CD4-positive, CD25-positive, alpha-beta regulatory T cell (primary cell): ENCODE data around the gene MYO9B. TPM values are rescaled to one million over a fixed set of nuclear protein-coding genes. Genes with fewer than 3 reads are reported as not detected.

Experiments
- ATAC-seq, 2 donors: fragments of 150-1000 bp; cut with Tn5 transposase; one replicate each; pipeline ENCODE4 v1.10.0; 2021; ENCODE audit warnings: low read depth in 2 of 2, moderate number of reproducible peaks in 2 of 2, moderate library complexity in 1 of 2
- DNase-seq, 3 donors: peaks; one replicate each; pipeline versions ENCODE4 v3.0.0 to v3.0.0-alpha.2; 2012 to 2022; ENCODE audit warnings: mixed read lengths in 1 of 3
- H3K27ac ChIP-seq: one replicate; pipeline ENCODE4 v1.7.0; 2013; ENCODE audit warnings: mild to moderate bottlenecking, low read length; ENCODE audit not compliant: insufficient read depth, poor library complexity, severe bottlenecking
- H3K27me3 ChIP-seq: one replicate; pipeline ENCODE4 v1.7.0; 2013; ENCODE audit warnings: low read length; ENCODE audit not compliant: control insufficient read depth, insufficient read depth
- H3K36me3 ChIP-seq: one replicate; pipeline ENCODE4 v1.7.0; 2013; ENCODE audit warnings: mild to moderate bottlenecking, low read length, moderate library complexity; ENCODE audit not compliant: control insufficient read depth, insufficient read depth
- H3K4me1 ChIP-seq: 2 replicates; pipeline ENCODE4 v1.7.0; 2013; ENCODE audit warnings: mild to moderate bottlenecking, low read length; ENCODE audit not compliant: insufficient read depth, control insufficient read depth, poor library complexity, severe bottlenecking
- H3K4me3 ChIP-seq: one replicate; pipeline ENCODE4 v1.7.0; 2013; ENCODE audit warnings: low read depth, mild to moderate bottlenecking, low read length, moderate library complexity
- H3K9me3 ChIP-seq, 2 experiments: 1 replicate in 1 of 2; 2 replicates in 1 of 2; pipeline ENCODE4 v1.7.0; 2013; ENCODE audit warnings: low read length in 2 of 2, mild to moderate bottlenecking in 1 of 2, moderate library complexity in 1 of 2; ENCODE audit not compliant: control insufficient read depth in 2 of 2
- H3K27ac Mint-ChIP-seq, 3 donors: one replicate each; pipeline ENCODE4 v1.8.0; 2020 to 2022; ENCODE audit warnings: mild to moderate bottlenecking in 3 of 3, mixed read lengths in 3 of 3, moderate library complexity in 2 of 3
- H3K27me3 Mint-ChIP-seq: one replicate; pipeline ENCODE4 v1.8.0; 2022; ENCODE audit warnings: mild to moderate bottlenecking, mixed read lengths
- H3K36me3 Mint-ChIP-seq: one replicate; pipeline ENCODE4 v1.8.0; 2020; ENCODE audit warnings: mixed read lengths
- H3K4me1 Mint-ChIP-seq, 4 donors: one replicate each; pipeline ENCODE4 v1.8.0; 2020 to 2022; ENCODE audit warnings: mixed read lengths in 4 of 4, mild to moderate bottlenecking in 1 of 4
- H3K4me3 Mint-ChIP-seq, 4 donors: one replicate each; pipeline ENCODE4 v1.8.0; 2020 to 2022; ENCODE audit warnings: mild to moderate bottlenecking in 4 of 4, mixed read lengths in 4 of 4, moderate library complexity in 3 of 4
- H3K9me3 Mint-ChIP-seq, 7 donors: one replicate each; pipeline ENCODE4 v1.8.0; 2020 to 2022; ENCODE audit warnings: mixed read lengths in 7 of 7, mild to moderate bottlenecking in 3 of 7, moderate library complexity in 2 of 7
- polyA plus RNA-seq, 4 donors: library from polyadenylated mRNA; unstranded; fragments of 300-500 nt; fragmentation: Illumina TruSeq; gene quantifications; one replicate each; pipeline ENCODE4 v1.2.3, GENCODE V29; 2021
- total RNA-seq: library from RNA; stranded (reverse); gene quantifications from one replicate; pipeline ENCODE4 v1.2.3, GENCODE V29; 2022

MYO9B gene
- total and polyA plus RNA-seq, 5 donors from 2014 or later = 3.4 to 252 (median 6.1) TPM

- H3K27me3 ChIP-seq = no peaks in the 10 kb centered on the region
- H3K9me3 ChIP-seq = no peaks in the 10 kb centered on the region
- Mint-ChIP-seq H3K4me1 (peaks cover 11 to 80% (median 52%) of the 10 kb centered on the region in 4 donors), H3K9me3 (peaks cover 0 to 1% (median 0%) of the 10 kb centered on the region in 7 donors), H3K27me3 (no peaks in the 10 kb centered on the region), H3K4me3 (peak overlapping the region; percentile 90 to 100 (median 98)), H3K36me3 (peaks cover 7% of the 10 kb centered on the region), H3K27ac (peak overlapping the region; percentile 56 to 75 (median 56))
- DNase-seq (no peak), ATAC-seq (no peak)
- H3K4me3 ChIP-seq = peak overlapping the region; percentile 76
- no peak overlapping the region for H3K27ac ChIP-seq
- H3K36me3 ChIP-seq = no peaks in the 10 kb centered on the region
- H3K4me1 ChIP-seq = peaks cover 56% of the 10 kb centered on the region
Measured at GRCh38 chr19:17077447-17078028, 2.0 kb downstream of the MYO9B start.

DNA sequence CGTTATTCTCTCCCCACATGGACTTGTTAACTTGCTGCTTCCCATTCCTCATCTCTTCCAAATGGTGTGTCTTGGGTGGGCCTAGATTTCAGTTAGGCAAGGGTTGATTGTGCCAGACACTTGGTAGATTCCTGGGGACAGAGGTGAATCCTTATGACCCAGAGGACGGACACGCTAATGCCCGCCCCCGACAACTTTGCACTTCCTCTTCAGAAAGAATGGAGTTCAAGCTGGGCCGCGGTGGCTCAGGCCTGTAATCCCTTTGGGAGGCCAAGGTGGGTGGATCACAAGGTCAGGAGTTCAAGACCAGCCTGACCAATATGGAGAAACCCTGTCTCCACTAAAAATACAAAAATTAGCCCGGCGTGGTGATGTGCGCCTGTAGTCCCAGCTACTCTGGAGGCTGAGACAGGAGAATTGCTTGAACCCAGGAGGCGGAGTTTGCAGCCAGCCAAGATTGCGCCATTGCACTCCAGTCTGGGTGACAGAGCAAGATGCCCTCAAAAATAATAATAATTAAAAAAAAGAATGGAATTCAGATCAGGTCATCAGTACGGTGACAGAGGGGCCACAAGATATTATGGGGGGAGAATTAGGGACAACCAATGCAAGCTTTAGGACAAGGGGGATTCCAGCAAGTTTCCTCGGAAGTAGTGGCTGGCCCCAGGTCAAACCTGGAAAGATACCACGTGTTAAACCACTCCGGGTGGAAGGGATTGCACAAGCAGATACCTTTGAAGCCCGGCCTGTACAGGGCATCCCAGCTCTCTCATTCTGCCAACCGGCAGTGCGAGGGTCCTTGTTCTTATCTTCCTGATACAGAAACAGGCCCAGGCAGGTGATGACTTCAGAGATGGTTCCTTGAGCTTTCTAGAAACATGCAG is 2.7 kb downstream of the MYO9B start:
- no peaks in the 10 kb centered on the region for H3K27me3 Mint-ChIP-seq
- H3K9me3 Mint-ChIP-seq = peaks cover 0 to 1% (median 0%) of the 10 kb centered on the region in 7 donors
- peak overlapping the region in 2 of 3 donors; percentile 75 to 76 for H3K27ac Mint-ChIP-seq
- Histone ChIP-seq H3K27me3 (no peaks in the 10 kb centered on the region), H3K36me3 (no peaks in the 10 kb centered on the region), H3K27ac (no peak overlapping the region), H3K4me1 (peaks cover 59% of the 10 kb centered on the region), H3K4me3 (peak overlapping the region; percentile 76), H3K9me3 (no peaks in the 10 kb centered on the region)
- no peak for DNase-seq
- peak overlapping the region; percentile 90 to 100 (median 98) for H3K4me3 Mint-ChIP-seq
- peaks cover 11 to 81% (median 56%) of the 10 kb centered on the region in 4 donors for H3K4me1 Mint-ChIP-seq
- no peaks in the 10 kb centered on the region for H3K36me3 Mint-ChIP-seq
- ATAC-seq = no peak

- peak overlapping the region; percentile 76 to 97 (median 82) for H3K27ac Mint-ChIP-seq
- DNase-seq = no peak
- Histone ChIP-seq H3K4me3 (peak overlapping the region; percentile 26), H3K9me3 (no peaks in the 10 kb centered on the region), H3K27me3 (no peaks in the 10 kb centered on the region), H3K4me1 (peaks cover 53% of the 10 kb centered on the region), H3K36me3 (peaks cover 2% of the 10 kb centered on the region), H3K27ac (peak overlapping the region; percentile 60)
- peak overlapping the region; percentile 78 to 84 (median 82) for H3K4me3 Mint-ChIP-seq
- no peaks in the 10 kb centered on the region for H3K27me3 Mint-ChIP-seq
- H3K36me3 Mint-ChIP-seq = no peaks in the 10 kb centered on the region
- H3K4me1 Mint-ChIP-seq = peaks cover 11 to 77% (median 52%) of the 10 kb centered on the region in 4 donors
- peaks cover 0 to 1% (median 0%) of the 10 kb centered on the region in 7 donors for H3K9me3 Mint-ChIP-seq
- ATAC-seq = no peak
Measured at GRCh38 chr19:17078920-17079709, 3.5 kb downstream of the MYO9B start.

GRCh38 chr19:17079710-17080439 is 4.3 kb downstream of the MYO9B start:
- no peaks in the 10 kb centered on the region for H3K9me3 ChIP-seq
- H3K36me3 Mint-ChIP-seq = no peaks in the 10 kb centered on the region
- H3K4me3 ChIP-seq = peak overlapping the region; percentile 60
- peaks cover 46% of the 10 kb centered on the region for H3K4me1 ChIP-seq
- peak; percentile 53 to 84 (median 71) for DNase-seq
- H3K9me3 Mint-ChIP-seq = peaks cover 0 to 1% (median 0%) of the 10 kb centered on the region in 7 donors
- H3K36me3 ChIP-seq = peaks cover 2% of the 10 kb centered on the region
- H3K4me1 Mint-ChIP-seq = peaks cover 11 to 71% (median 49%) of the 10 kb centered on the region in 4 donors
- H3K27ac Mint-ChIP-seq = peak overlapping the region; percentile 76 to 97 (median 82)
- H3K27me3 ChIP-seq = no peaks in the 10 kb centered on the region
- H3K4me3 Mint-ChIP-seq = peak overlapping the region; percentile 78 to 84 (median 82)
- no peaks in the 10 kb centered on the region for H3K27me3 Mint-ChIP-seq
- H3K27ac ChIP-seq = peak overlapping the region; percentile 60
- peak; percentile 66 to 69 for ATAC-seq

GRCh38 chr19:17080440-17080801 is 4.8 kb downstream of the MYO9B start:
- ATAC-seq (no peak), DNase-seq (no peak)
- Histone ChIP-seq H3K4me1 (peaks cover 46% of the 10 kb centered on the region), H3K4me3 (peak overlapping the region; percentile 60), H3K36me3 (peaks cover 5% of the 10 kb centered on the region), H3K27ac (peak overlapping the region; percentile 60), H3K9me3 (no peaks in the 10 kb centered on the region), H3K27me3 (no peaks in the 10 kb centered on the region)
- H3K27ac Mint-ChIP-seq = peak overlapping the region in 2 of 3 donors; percentile 76 to 82
- no peaks in the 10 kb centered on the region for H3K27me3 Mint-ChIP-seq
- no peaks in the 10 kb centered on the region for H3K36me3 Mint-ChIP-seq
- peaks cover 11 to 76% (median 51%) of the 10 kb centered on the region in 4 donors for H3K4me1 Mint-ChIP-seq
- peaks cover 0 to 1% (median 0%) of the 10 kb centered on the region in 7 donors for H3K9me3 Mint-ChIP-seq
- peak overlapping the region; percentile 78 to 84 (median 82) for H3K4me3 Mint-ChIP-seq

GRCh38 chr19:17081672-17082630 is 6.4 kb downstream of the MYO9B start:
- Histone ChIP-seq H3K27me3 (no peaks in the 10 kb centered on the region), H3K9me3 (no peaks in the 10 kb centered on the region), H3K27ac (no peak overlapping the region), H3K36me3 (peaks cover 7% of the 10 kb centered on the region), H3K4me3 (no peak overlapping the region), H3K4me1 (peaks cover 39% of the 10 kb centered on the region)
- peaks cover 11 to 75% (median 45%) of the 10 kb centered on the region in 4 donors for H3K4me1 Mint-ChIP-seq
- peak overlapping the region in 2 of 3 donors; percentile 69 to 78 for H3K27ac Mint-ChIP-seq
- ATAC-seq (no peak), DNase-seq (no peak)
- no peak overlapping the region for H3K4me3 Mint-ChIP-seq
- H3K36me3 Mint-ChIP-seq = peaks cover 2% of the 10 kb centered on the region
- H3K9me3 Mint-ChIP-seq = no peaks in the 10 kb centered on the region
- H3K27me3 Mint-ChIP-seq = no peaks in the 10 kb centered on the region
